Measurements from ENCODE around the gene KLHL40.
A peak's percentile ranks its signal among the peaks of the same experiment; 100 is the strongest.

KLHL40 gene

DNA sequence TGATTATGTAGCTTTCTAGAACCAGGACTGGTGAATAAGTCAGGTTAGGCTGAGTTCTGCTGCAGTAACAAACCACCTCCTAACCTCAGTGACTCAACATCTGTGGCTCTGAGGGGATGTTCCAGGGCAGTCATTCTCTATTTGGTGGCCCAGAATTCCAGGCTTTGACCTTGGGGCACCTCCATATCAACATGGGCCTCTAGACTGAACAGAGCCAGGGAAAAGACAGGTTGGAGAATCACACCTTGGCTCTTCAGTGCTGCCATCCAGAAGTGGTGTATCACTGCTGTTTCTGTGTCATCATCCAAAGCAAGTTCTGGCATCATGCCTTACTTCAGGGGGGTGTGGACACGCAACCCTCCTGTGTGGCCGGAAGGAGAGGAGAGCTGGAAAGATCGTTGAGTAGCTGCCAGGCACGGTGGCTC, 16.5 kb upstream of the KLHL40 start:
- DNase-seq (ENCODE audit: low read depth): no peak

DNA sequence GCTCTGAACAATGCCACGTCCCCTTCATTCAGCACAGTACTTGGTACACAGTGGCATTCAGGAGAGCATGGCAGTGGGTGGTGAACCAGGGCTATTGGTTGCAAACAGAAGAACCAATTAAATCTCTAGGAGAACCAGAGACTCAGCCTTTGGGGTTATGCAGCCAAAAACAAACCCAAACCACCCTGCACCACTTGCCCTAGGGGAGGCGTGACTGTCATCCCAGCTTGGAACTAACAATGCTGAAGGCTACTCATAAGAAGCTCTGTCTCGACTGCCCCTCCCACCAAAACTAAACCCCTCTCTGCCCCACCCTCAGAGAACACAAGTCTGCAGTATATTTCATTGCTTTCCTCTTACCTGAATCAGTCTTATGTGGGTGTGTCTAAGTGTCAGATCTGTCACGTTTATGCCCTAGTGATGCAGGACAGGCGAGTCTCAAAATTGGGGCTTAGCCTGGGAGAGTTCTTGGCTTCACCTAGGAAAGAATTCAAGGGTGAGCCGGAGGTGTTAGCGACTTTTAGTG, 15.2 kb upstream of the KLHL40 start:
- no peak for DNase-seq (ENCODE audit: low read depth)

DNA sequence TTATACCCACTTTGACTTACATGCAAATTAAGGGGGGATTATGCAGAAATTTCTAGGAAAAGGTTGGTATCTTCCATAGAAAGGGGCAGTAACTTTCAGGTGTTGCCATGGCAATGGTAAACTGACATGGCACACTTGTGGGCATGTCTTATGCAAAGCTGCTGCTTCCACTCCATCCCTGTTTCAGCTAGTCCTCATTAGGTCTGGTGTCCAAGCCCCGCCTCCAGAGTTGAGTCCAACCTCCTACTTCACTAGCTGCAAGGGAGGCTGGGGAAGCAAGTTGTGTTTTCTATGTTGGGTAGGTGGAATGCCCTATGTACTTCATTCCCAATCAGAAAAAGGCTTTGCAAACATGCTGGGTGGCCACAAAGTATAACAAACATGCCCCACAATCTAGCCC, 14.7 kb upstream of the KLHL40 start:
- no peak for DNase-seq (ENCODE audit: low read depth)

DNA sequence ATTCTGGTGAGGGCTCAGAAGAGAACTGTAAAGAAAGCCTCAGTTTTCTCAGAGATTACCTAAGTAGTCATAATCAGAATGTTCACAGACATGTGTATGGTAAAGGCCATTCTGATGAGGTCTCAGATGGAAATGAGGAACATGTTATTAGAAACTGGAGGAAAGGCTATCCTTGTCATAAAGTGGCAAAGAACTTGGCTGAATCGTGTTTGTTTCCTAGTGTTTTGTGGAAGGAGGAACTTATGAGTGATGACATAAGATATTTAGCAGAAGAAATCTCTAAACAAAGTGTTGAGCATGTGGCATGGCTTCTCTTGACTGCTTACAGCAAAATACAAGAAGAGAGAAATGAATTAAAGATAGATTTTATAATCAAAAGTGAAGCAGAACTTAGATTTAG, 12.8 kb upstream of the KLHL40 start:
- DNase-seq (ENCODE audit: low read depth): no peak

DNA sequence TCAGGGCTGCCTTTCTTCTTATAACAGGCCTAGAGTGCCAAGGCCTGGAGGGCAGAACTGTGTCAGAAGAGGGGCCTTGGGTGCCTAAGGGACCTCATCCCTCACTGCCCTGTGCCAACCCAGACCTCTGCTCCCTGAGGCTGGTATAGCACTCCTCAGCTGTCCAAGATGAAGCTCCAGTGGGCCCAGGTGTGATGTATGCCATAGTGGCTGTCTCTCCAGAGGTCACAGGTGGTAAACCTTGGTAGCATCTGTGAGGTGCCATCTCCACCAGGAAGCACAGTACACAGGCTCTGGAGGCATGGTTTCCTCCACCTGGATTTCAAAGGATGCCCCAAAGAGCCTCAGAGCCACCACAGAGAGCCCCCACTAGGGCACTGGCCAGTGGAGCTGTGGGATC, 12.3 kb upstream of the KLHL40 start:
- no peak for DNase-seq (ENCODE audit: low read depth)

DNA sequence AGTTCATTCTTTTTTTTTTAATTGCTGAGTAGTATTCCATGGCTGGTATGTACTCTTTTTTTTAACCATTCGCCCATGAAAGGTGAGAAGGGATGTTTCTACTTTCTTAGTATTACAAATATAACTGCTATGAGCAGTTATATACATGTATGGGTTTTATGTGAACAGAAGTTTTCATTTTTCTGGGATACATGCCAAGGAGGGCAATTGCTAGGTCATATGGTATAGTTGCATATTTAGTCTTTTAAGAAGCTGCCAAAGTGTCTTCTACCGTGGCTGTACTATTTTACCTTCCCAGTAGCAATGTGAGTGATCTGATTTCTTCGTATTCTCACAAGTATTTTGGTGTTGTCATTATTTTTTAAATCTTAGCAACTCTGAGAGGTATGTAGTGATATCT, 11.2 kb upstream of the KLHL40 start:
- no peak for DNase-seq (ENCODE audit: low read depth)

DNA sequence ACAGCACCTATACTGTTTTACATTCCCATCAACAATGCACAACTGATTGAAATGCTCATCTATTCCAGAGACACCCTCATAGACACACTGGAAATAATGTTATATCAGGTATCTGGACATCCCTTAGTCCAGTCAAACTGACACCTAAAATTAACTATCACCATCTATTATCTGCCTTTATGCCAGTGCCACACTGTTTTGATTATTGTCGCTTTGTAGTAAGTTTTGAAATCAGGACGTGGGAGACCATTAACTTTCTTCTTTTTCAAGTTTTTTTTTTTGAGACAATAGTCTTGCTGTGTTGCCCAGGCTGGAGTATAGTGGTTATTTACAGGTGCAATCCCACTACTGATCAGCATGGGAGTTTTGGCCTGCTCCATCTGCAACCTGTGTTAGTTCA, 9.4 kb upstream of the KLHL40 start:
- DNase-seq (ENCODE audit: low read depth): no peak

DNA sequence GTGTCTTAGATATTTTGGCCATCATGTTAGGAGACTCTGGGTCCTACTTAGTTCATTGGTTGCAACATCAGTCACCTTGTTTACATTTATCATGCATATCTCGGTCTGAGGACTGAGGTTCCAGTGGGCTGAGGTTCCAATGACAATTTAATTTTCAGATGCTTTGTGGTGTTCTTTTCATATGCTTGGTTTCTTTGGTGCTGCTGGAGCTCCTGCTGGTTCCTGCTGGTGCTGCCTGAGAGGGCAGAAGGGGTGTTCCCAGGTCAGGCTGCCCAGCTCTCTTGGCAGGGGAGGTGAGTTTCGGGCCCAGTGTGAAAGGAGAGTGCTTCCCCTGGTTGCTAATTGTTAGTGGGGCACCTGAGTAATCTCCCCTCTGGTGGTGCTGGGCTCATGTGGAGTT, 6.9 kb upstream of the KLHL40 start:
- no peak for DNase-seq (ENCODE audit: low read depth)

DNA sequence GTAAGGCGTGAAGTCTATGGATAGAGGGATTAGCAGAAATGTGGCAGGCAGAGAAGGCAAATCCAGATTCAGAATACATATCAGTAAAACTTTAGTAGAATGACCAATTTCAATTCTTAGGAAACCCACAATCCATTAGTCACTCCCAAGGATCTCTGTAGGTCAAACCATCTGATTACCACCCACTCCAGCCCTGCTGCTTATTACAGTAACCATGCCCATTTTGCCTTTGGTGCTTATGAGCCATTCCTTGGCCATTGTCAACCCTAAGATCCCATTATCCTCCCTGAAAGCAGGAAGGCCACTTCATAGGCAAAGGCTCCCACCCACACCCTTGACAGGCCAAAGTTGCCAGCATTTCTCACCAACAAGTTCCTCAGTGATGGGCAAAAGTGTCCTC, 5.1 kb upstream of the KLHL40 start:
- no peak for DNase-seq (ENCODE audit: low read depth)

DNA sequence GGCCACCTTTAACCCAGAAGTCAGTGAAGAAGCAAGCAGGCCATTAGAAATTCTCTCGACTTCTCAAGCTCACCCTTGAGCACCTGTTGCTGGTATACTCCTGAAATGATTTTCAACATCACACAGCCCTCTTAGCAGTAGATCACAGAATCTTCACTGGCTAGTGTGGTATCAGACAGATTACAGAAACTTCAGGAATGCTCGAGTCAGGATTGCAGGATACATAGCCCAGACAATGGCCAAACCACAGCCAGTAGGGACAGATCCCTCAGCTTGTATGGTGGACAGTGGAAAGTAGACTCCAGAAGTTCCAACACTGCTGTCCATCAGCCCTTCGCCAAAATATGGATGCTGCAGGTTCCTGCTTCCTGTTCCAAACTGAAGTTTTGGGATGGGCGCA, 4.5 kb upstream of the KLHL40 start:
- DNase-seq (ENCODE audit: low read depth): no peak

DNA sequence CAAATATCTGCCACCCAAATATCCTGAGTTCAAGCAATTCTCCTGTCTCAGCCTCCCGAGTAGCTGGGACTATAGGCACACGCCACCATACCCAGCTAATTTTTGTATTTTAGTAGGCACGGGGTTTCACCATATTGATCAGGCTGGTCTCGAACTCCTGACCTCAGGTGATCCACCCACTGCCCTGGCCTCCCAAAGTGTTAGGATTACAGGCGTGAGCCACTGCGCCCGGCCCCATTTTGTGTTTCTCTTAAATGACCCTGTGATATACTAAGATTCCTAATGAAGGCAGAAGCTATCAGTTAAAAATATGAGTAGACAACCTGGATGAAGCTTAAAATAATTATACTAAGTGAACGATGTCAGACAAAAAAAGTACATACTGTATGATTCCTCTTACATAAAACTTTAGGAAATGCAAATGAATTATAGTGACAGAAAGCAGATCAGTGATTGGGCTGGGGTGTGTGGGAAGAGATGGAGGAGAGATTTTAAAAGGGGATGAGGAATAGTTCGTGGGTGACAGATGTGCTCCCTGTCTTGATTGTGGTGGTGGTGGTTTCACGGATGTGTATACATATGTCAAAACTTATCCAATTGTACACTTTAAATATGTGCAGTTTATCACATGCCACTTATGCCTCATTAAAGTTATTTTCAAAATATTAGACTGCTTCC, 3.8 kb upstream of the KLHL40 start:
- DNase-seq (ENCODE audit: low read depth): no peak

DNA sequence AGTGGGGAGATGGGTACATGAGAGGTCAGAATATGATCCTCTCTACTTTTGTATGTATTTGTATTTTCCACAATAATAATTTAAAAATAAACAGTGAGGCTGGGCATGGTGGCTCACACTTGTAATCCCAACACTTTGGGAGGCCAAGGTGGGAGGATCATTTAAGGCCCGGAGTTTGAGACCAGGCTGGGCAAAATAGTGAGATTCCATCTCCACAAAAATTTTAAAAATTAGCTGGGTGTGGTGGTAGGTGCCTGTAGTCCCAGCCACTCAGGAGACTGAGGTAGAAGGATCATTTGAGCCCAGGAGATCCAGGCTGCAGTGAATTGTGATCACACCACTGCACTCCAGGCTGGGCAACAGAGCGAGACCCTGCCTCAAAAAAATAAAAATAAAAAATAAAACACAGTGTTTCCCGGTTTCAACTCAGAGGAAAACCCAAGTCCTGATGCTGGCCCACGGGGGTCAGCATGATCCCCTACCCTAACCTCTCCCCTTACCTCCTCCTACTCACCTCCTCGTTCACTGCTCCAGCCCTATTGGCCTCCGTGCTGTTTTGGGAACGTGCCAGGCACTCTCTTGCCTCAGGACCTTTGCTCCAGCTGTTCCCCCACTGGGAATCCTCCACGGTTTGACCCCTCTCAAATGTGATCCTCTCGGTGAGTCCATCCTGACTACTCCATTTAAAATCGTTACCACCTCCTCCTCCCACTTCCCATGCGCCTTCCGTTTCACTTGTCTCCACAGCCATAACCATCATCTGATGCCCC, 2.9 kb upstream of the KLHL40 start:
- no peak for DNase-seq (ENCODE audit: low read depth)

DNA sequence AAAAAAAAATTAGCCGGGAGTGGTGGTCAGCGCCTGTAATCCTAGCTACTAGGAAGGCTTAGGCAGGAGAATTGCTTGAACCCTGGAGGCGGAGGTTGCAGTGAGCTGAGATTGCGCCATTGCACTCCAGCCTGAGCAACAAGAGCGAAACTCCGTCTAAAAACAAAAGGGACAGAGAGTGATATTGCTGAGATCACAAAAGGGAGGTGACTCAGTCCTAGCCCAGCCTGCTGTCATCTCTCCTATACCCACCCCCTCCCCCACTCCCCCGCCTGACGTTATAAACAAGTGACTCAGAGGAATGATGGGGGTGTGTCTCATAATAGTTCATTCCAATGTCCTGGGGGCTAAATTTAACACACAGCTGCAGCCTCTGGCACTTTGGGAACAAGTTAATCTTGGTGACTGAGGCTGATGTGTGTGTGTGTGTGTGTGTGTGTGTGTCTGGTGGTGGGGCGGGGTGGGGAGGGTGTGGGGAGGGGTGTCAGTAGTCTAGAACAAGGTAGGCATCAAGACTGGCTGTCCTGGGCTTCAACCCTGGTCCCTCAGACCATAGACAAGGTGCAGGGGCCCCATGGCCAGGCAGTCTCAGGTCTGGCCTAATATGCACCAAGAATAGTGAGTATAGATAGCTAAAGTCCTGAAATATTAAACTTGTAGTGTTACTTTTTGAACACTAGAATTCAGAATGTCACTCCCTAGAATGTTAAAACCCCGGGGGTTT, 1.3 kb upstream of the KLHL40 start:
- DNase-seq (ENCODE audit: low read depth): peak; percentile 74

DNA sequence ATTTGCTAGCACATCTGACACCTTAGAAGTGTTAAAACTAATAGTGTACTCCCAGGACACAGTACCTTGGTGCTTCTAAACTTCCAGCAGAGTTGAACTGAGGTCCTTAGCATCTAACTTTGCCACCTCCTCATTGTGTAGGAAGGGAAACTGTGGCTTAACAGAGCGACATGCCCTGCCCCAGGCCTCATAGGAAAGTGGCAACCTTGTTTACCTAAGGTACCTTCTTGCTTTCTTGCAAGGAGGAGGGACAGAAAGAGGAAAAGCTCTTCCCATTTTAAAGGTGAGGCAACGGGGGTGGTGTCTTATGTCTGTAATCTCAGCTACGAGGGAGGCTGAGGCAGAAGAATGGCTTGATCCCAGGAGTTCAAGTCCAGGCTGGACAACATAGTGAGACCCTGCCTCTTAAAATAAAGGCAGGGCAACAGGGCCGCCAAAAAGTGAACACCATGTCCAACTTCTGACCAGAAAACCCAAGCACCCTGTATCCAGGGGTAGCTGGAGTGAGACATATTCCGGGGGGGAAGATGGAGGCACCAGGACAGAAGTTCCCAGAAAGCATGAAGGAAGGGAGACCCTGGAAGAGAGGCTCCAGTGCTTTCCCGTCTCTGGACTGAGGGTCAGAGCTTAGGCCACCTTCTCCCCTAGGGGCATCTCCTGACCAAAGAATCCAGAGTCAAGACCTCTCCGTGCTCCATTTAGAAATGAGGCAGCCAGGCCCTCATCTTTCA, 540 bp upstream of the KLHL40 start:
- no peak for DNase-seq (ENCODE audit: low read depth)

DNA sequence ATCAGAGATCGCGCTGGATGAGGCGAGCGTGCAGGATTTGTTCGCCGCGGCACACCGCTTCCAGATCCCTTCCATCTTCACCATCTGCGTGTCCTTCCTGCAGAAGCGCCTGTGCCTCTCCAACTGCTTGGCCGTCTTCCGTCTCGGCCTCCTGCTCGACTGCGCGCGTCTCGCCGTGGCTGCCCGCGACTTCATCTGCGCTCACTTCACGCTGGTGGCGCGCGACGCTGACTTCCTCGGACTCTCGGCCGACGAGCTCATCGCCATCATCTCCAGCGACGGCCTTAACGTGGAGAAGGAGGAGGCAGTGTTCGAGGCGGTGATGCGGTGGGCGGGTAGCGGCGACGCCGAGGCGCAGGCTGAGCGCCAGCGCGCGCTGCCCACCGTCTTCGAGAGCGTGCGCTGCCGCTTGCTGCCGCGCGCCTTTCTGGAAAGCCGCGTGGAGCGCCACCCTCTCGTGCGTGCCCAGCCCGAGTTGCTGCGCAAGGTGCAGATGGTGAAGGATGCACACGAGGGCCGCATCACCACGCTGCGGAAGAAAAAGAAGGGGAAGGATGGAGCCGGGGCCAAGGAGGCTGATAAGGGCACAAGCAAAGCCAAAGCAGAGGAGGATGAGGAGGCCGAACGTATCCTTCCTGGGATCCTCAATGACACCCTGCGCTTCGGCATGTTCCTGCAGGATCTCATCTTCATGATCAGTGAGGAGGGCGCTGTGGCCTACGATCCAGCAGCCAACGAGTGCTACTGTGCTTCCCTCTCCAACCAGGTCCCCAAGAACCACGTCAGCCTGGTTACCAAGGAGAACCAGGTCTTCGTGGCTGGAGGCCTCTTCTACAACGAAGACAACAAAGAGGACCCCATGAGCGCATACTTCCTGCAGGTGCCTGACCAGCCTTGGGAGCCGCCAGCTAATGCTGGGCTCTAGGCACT, 819 bp downstream of the KLHL40 start:
- DNase-seq (ENCODE audit: low read depth): no peak

DNA sequence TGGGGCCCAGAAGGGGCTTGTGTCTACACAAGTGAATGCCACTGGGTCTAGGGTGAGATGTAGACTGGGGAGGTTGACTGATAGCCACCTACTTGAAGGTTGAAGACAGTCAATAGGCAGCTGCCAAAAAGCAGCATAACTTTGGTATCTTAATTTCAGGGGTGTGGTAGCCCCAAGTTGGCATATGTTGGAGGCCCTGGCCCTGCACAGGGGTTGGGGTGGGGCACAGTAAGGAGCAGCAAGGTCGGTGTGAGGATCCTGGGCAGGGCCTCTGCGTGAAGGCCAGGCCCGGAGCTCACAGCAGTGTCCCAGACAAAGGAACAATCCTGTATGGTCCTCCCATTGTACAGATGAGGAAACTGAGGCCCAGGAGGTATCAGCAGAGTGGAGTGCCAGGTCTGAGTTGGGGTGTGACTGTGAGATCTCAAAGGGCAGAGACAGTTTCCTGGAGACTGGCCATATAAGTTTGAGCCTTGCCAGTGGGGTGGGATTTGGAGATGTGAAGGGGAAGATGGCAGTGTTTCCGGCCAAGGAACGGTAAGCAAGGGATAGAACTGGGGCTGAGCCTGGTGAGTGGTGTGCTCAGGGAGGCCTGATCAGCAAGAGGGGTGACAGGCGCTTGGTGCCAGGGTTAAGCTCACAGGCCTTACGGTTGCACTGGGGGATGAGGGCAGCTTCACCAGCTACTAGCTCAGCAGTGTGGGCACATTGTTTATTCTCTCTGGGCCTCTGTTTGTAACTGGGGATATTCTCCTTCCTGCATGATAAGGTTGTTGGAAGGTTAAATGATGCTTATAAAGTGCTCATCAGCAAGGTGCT, 1.7 kb downstream of the KLHL40 start:
- no peak for DNase-seq (ENCODE audit: low read depth)

DNA sequence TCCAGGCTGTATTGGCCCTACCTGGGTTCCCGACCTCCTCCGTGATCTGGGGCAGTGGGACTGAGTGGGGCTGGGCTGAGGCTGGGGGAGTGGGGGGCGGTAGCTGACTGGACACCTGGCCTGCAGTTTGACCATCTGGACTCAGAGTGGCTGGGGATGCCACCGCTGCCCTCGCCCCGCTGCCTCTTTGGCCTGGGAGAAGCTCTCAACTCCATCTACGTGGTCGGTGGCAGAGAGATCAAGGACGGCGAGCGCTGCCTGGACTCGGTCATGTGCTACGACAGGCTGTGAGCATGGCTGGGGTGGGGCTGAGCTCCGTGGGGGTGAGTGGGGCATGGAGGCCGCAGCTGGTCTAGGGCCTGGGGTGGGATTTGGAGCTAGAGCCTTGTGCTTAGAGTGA, 2.7 kb downstream of the KLHL40 start:
- DNase-seq (ENCODE audit: low read depth): no peak

DNA sequence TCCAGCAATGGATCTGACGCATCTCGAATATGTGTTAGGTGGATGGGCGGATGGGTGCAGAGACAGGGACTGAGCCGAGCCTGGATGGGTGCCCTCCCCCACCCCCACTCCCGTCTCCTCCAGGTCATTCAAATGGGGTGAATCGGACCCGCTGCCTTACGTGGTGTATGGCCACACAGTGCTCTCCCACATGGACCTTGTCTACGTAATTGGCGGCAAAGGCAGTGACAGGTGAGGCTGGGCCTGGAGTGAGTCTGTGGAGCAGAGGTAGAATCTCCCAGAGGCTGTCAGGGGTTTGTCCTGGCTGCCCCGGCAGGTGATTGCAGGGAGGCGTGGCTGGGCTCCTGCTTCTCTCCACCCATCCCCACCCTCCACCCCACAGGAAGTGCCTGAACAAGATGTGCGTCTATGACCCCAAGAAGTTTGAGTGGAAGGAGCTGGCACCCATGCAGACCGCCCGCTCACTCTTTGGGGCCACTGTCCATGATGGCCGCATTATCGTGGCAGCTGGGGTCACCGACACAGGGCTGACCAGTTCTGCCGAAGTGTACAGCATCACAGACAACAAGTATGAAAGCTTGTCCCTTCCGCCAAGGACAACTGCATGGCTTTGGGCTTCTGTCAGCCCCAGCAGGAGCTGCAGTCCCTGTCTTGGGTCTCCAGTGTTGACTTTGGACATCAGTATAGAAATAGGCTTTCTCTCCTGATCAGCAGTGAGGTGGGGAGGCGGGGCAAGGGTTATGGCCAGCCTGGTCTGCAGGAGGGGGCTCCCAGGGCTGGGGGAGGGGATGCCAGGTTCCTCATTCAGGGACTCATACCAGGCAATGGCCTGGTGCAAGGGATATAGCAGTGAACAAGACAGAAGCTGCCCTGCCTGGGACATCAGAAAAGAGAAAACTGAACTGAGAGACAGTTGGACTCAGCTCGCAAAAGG, 3.4 kb downstream of the KLHL40 start:
- DNase-seq (ENCODE audit: low read depth): no peak

DNA sequence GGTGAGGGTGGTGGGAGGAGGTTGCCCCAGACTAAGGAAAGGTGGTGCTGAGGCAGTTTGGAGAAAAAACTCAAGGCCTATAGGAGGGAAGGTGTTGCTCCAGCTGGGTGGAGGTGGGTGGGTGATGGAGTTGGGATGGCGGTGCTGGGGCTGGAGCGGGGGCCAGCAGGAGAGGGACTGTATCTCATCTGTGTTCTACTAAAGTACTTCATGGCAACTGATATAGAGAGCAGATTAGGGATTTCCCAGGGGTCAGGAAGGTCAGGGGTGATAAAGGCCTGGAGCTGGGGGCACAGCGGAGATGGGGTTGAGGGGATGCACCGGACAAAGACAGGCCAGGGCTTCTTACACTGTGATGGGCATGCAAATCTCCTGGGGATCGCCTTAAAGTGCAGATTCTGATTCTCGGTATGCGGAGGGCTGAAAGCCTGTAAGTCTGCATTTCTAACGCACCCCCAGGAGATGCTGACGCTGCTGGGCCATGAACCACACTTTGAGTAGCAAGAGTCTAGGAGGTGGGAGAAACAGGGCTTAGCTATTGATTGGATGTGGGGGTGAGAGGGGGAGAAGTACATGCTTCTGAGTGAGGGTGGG, 4.2 kb downstream of the KLHL40 start:
- no peak for DNase-seq (ENCODE audit: low read depth)
